Cardiac fibroblast (primary cell): ENCODE results near the gene PDE9A.
"Not testable (repeated sequence)": the region's sequence is repeated elsewhere in the genome, so short reads cannot be mapped to it uniquely, and the experiment has no call there.

Experiments used
- DNase-seq, 2 donors: peaks; one replicate each; pipeline versions ENCODE4 v3.0.0 to v3.0.0-alpha.2; 2010; ENCODE audit warnings: low read depth in 2 of 2
- H3K4me3 ChIP-seq, 2 donors: replicated peaks in 1 of 2; 1 replicate in 1 of 2; 2 replicates in 1 of 2; pipeline ENCODE4 v1.5.1; 2011; ENCODE audit warnings: low read depth in 2 of 2, low read length in 2 of 2, mild to moderate bottlenecking in 2 of 2, moderate library complexity in 1 of 2
- TF ChIP-seq, protein P1 (sequence below): IDR thresholded peaks from one replicate; pipeline ENCODE4 v1.5.1; 2011; ENCODE audit warnings: low read depth, mild to moderate bottlenecking, low read length, inconsistent platforms

PDE9A gene

DNA sequence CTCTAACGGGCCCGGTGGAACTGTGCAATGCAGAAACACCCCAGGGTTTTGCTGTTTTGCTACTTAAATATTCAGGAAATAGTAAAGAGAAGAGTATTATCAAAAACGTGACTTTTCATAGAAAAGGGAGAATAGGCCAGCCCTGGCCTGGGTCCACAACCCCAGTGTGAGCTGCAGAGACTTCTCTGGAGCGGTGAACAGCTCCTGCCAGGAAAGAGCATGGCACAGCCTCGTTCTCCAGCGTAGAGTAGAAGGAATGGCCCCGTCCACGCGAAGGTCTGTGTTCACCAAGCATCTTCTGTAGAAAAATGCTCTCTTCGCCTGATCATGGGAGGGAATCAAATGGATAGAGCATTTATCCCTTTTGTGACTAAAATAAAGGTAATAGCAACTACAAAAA, 51.4 kb downstream of the PDE9A start:
- TF ChIP-seq, protein P1, sequence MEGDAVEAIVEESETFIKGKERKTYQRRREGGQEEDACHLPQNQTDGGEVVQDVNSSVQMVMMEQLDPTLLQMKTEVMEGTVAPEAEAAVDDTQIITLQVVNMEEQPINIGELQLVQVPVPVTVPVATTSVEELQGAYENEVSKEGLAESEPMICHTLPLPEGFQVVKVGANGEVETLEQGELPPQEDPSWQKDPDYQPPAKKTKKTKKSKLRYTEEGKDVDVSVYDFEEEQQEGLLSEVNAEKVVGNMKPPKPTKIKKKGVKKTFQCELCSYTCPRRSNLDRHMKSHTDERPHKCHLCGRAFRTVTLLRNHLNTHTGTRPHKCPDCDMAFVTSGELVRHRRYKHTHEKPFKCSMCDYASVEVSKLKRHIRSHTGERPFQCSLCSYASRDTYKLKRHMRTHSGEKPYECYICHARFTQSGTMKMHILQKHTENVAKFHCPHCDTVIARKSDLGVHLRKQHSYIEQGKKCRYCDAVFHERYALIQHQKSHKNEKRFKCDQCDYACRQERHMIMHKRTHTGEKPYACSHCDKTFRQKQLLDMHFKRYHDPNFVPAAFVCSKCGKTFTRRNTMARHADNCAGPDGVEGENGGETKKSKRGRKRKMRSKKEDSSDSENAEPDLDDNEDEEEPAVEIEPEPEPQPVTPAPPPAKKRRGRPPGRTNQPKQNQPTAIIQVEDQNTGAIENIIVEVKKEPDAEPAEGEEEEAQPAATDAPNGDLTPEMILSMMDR = no peak
- DNase-seq = no peak
- no peak overlapping the region for H3K4me3 ChIP-seq

DNA sequence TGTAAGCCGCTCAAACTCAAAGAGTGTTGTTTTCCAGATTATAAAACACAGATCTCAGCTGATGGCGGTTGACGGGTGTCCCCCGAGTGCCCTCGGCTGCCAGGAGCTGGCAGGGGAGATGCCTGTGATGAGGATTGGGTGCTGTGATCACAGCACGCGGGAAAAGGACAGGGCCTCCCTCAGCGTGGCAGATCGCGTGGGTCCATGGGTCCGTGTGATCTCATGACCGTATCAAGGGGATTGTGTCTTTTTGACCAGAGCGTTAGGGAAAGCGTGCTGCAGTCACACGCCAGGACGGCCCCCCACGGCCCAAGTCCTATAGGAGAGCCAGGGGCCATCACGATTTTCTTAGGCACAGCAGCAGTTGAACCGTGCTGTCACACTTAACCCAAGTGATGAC, 51.9 kb downstream of the PDE9A start:
- no peak overlapping the region for H3K4me3 ChIP-seq

DNA sequence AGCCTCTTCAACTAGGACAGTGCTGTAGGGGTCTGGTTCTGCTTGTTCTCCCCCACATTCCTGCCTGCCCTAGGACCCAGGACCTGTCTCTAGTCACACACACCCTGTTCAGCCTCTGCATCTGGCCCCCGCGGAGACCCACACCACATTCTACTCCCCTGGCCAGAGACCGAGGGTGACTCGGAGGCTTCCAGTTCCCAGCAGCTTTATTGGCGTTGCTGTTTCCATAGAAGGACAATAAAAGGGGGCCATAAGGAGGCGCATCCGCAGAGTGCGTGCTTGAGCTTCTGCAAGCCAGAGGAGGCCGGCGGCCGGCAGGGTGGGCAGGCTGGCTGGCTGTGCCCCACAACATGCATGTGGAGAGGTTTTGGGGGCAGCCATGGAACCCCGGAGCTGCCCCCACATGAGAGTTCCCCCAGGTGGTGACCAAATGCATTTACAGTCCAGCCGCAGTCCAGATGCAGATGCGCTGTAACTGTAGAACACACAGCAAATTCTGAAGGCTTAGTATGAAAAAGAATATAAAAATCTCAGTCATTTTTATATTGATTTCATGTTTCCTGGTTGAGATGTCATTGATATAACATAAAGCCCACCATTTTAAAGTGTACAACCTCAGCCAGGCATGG, 52.4 kb downstream of the PDE9A start:
- H3K4me3 ChIP-seq = no peak overlapping the region
- TF ChIP-seq, protein P1 = no peak
- no peak for DNase-seq

More for the DNA sequence above, 51.9 kb downstream of the PDE9A start:
- TF ChIP-seq, protein P1 = no peak
- DNase-seq = no peak

DNA sequence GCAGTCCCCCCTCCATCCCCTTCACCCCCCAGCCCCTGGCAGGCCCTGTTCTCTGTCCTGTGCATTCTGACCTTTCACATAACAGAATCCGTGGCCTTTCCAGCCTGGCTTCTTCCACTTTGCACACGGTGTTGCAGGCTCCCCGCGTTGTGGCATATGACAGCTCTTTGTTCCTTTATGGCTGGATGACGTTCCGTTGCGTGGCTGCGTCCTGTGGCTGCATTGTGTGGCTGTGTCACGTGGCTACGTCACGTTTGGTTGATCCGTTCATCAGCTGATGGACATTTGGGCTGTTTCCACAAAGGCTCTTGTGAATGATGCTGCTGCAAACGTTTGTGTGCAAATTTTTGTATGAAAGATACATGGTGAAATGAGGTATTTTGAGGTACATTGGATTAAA, 53.3 kb downstream of the PDE9A start:
- no peak overlapping the region for H3K4me3 ChIP-seq
- no peak for DNase-seq
- TF ChIP-seq, protein P1 = no peak

DNA sequence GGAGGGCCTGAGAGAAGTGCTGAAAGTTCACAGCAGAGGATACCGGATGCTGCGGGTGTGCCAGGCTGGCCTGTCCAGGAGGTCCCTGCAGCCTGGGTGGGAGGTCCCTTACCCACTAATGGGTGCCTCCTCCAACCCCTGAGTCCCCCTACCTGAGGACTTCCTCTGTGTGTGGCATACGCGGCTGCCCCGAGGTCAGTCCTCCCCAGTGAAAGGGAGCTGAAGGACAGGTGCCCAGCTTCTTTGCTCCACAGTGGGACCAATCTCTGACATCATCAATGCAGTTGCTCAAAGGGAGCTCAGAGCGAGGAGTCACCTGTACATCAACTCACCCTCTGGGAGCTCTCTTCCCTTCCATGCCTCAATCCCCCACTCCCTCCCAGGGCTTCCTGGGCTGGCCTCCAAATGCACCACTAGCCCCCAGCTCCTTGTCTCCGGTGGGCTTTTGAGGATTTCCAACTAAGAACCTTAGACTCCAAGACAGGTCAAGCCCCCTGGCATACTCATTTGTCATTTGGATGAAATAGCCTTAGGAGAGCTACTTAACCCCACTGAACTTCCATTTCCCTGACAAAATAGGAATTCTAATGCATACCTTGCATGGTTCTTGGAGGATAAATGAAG, 53.9 kb downstream of the PDE9A start:
- TF ChIP-seq, protein P1 = no peak
- DNase-seq = no peak
- no peak overlapping the region for H3K4me3 ChIP-seq

DNA sequence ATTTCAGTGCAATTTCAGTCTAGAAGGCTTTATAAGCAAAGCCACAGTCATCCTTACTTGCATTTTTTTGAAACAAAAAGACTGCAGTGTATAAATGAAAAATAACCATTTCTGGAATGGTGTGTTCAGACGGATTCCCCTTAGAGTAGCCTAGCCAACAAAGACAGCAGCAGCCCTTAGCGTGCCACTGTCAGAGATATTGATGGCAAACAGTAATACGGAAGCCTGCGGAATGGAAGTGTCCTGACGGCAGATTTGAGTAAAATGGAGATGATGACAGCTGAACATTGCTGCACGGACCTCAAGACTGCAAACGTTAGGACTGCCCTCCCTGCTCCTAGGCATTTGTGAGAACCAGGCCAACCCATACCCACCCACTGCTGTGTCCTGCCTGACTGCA, 54.7 kb downstream of the PDE9A start:
- H3K4me3 ChIP-seq = no peak overlapping the region
- no peak for DNase-seq
- TF ChIP-seq, protein P1 = no peak

DNA sequence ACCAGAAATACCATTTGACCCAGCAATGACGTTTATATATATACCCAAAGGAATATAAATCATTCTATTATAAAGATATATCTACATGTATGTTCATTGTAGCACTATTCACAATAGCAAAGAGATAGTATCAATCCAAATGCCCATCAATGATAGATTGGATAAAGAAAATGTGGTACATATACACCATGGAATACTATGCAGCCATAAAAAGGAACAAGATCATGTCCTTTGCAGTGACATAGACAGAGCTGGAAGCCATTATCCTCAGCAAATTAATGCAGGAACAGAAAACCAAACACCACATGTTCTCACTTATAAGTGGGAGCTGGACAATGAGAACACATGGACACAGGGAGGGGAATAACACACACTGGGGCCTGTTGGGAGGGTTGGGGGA, 55.5 kb downstream of the PDE9A start:
- not testable (repeated sequence) for DNase-seq, H3K4me3 ChIP-seq
